PFSK-1 (cell line): ENCODE data around the gene SDK1.

Experiments
- FOXP2 ChIP-seq: optimal IDR thresholded peaks from 2 replicates; pipeline ENCODE3; 2011; ENCODE audit warnings: borderline replicate concordance, control low read depth, inconsistent platforms; ENCODE audit not compliant: insufficient read depth; ENCODE audit errors: extremely low read length, extremely low read depth
- POLR2AphosphoS5 ChIP-seq: IDR thresholded peaks from 2 replicates; pipeline ENCODE4 v1.6.1; 2012; ENCODE audit warnings: low read depth, mild to moderate bottlenecking, control low read depth, low read length, moderate library complexity
- SIN3A ChIP-seq: IDR thresholded peaks from 2 replicates; pipeline ENCODE4 v1.6.1; 2012; ENCODE audit warnings: mild to moderate bottlenecking, low read length, moderate library complexity, borderline replicate concordance; ENCODE audit not compliant: insufficient read depth
- TAF1 ChIP-seq: IDR thresholded peaks from 2 replicates; pipeline ENCODE4 v1.6.1; 2012; ENCODE audit warnings: low read length, control low read depth, borderline replicate concordance; ENCODE audit not compliant: insufficient read depth
- TF ChIP-seq, protein P1 (sequence below), 2 experiments: IDR thresholded peaks; 2 replicates each; pipeline versions ENCODE4 v1.6.1 to v1.8.0; 2011 to 2012; ENCODE audit warnings: low read depth in 2 of 2, low read length in 2 of 2, control low read depth in 1 of 2, inconsistent platforms in 1 of 2, mild to moderate bottlenecking in 1 of 2, moderate library complexity in 1 of 2; ENCODE audit not compliant: insufficient read depth in 1 of 2

SDK1 gene

DNA sequence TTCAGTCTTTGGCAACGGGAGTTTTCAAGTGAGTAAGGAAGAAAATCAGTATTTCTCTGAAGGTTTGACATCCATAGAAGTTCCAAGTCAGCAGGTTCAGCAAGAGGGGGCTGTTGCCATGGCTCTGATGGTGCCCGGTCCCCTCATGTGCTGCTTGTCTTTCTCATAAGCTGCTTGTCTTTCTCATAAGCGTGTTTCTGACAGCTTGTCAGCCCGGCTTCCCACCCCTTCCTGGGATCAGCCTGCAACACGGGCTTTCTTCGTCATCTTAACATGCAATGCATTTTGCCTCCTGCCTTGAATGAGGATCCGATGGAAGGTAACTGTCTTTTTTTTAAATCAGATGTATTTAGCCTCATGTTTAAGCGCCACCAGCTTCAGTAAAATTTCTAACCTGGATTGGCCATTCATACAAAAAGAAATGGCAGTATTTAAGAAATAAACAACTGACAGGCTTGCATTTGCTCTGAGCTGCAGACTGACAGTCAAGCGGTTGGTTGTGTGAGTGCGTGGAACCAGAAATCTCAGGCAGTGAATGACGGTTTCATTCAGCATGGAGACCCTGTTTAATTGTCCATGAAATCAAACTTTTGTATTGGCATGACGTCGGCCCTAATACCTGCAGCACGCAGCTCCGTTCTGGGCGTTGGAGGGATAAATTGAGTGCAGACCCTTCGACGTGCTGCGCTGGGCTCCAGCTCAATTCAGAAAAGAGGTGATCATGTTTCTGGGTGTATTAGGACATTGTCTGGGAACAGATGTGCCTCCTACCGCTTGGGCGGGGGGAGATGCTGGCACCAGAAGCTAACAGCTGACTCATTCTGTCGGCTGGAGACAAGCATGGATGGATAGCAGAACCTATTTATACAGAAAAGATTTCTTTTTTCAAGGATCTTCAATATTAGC lies 926.3 kb downstream of the SDK1 start:
- TF ChIP-seq FOXP2 = no peak
- TF ChIP-seq POLR2AphosphoS5 = no peak

DNA sequence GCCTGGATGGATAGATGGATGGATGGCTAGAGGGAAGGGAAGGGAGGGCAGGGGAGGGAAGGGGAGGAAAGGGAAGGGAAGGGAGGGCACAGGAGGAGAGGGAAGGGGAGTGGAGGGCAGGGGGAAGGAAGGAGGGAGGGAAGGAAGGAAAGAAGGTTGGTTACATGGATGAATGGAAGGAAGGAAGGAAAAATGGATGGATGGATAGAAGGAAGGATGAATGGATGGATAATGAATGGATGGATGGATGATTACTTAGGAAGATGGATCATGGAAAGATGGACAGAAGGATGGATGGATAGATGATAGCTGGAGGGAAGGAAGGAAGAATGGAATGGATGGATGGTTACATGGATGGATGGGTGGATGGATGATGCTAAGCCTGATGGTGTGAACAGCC lies 929.3 kb downstream of the SDK1 start:
- no peak for TF ChIP-seq TAF1
- no peak for TF ChIP-seq POLR2AphosphoS5
- no peak for TF ChIP-seq SIN3A
- TF ChIP-seq, protein P1, sequence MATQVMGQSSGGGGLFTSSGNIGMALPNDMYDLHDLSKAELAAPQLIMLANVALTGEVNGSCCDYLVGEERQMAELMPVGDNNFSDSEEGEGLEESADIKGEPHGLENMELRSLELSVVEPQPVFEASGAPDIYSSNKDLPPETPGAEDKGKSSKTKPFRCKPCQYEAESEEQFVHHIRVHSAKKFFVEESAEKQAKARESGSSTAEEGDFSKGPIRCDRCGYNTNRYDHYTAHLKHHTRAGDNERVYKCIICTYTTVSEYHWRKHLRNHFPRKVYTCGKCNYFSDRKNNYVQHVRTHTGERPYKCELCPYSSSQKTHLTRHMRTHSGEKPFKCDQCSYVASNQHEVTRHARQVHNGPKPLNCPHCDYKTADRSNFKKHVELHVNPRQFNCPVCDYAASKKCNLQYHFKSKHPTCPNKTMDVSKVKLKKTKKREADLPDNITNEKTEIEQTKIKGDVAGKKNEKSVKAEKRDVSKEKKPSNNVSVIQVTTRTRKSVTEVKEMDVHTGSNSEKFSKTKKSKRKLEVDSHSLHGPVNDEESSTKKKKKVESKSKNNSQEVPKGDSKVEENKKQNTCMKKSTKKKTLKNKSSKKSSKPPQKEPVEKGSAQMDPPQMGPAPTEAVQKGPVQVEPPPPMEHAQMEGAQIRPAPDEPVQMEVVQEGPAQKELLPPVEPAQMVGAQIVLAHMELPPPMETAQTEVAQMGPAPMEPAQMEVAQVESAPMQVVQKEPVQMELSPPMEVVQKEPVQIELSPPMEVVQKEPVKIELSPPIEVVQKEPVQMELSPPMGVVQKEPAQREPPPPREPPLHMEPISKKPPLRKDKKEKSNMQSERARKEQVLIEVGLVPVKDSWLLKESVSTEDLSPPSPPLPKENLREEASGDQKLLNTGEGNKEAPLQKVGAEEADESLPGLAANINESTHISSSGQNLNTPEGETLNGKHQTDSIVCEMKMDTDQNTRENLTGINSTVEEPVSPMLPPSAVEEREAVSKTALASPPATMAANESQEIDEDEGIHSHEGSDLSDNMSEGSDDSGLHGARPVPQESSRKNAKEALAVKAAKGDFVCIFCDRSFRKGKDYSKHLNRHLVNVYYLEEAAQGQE (IDR thresholded peaks at IDR 0.05; ENCODE audit: insufficient read depth in 1 of 2, low read depth in 2 of 2, low read length in 2 of 2) = no peak
- no peak for TF ChIP-seq FOXP2

DNA sequence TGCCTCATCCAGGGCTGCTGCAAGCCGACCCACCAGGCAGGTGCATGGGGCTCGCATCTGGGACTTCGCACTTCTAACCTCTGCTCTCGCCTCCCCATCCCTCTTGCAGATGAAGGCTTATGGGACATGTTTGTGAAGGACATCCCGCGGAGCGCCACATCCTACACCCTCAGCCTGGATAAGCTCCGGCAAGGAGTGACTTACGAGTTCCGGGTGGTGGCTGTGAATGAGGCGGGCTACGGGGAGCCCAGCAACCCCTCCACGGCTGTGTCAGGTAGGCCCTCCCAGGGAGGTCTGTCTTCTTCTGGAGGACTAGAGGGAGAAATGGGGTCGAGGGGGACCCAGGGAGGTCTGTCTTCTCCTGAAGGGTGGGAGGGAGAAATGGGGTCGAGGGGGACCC lies 932.1 kb downstream of the SDK1 start:
- TF ChIP-seq SIN3A (no peak), TAF1 (no peak), FOXP2 (no peak), POLR2AphosphoS5 (no peak)
- TF ChIP-seq, protein P1 (IDR thresholded peaks at IDR 0.05; ENCODE audit: insufficient read depth in 1 of 2, low read depth in 2 of 2, low read length in 2 of 2) = no peak

DNA sequence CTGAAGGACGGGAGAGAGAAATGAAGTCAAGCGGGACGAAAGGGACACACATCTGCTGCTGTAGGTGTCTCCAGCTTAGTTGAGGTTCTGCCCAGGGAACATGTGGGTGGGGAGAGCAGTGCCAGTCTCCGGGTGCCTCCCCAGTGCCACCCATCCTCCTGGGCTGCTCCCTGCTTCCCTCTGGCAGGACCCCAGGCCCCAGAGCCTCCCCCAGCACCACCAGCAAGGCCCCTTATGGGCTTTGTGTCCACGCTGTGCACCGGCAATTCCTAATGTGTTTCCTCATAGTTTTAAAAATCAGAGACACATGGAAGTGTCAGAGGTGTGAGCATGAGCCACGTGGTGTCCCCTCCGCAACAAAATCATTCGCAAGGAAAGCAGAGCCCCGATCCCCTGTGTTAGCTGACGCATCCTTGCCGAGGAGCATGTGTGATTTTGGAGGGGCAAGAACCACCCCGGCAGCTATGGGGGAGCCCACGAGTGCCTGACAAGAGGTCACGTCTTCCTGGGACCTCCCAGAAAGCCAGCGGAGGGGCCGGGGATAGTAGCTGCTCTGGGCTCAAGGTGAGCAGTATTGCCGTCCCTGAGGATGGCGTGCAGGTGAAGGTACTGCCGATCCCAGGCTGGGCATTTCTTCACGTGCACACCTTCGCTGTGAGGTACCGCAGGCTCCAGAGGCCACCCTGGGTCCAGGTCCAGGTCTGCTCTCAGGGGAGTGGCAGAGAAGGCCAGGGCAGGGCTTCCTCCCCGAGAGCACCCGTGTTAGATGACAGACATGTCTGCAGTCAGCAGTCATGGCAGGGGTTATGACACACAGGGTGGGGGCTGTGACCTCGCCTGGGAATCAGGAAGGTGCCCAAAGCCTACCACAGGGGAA lies 932.8 kb downstream of the SDK1 start:
- TF ChIP-seq POLR2AphosphoS5 = no peak
- TF ChIP-seq FOXP2 = no peak
- TF ChIP-seq, protein P1 (IDR thresholded peaks at IDR 0.05; ENCODE audit: insufficient read depth in 1 of 2, low read depth in 2 of 2, low read length in 2 of 2) = no peak
- TF ChIP-seq TAF1 = no peak
- TF ChIP-seq SIN3A = no peak

DNA sequence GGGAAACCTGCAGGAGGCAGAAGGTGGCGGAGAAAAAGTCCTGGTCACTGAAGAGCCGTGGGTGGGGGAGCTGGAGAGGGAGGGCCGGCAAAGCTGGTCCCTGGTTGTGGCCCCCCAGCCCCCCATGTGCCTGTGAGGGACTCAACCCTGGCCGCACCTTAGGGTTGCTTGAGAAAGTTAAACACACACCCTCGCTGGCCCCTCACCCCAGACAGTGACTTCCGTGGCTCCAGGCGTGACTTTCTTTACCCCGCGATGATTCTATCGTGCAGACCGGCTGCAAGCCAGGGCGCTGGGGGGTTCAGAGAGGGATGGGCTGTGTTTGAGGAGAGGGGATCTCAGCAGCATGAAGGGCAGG lies 933.4 kb downstream of the SDK1 start:
- TF ChIP-seq, protein P1 (IDR thresholded peaks at IDR 0.05; ENCODE audit: insufficient read depth in 1 of 2, low read depth in 2 of 2, low read length in 2 of 2) = no peak
- TF ChIP-seq FOXP2 (no peak), SIN3A (no peak), POLR2AphosphoS5 (no peak), TAF1 (no peak)
